MM.1S (cell line): ENCODE results near the gene MINK1.
"Not testable (repeated sequence)": the region's sequence is repeated elsewhere in the genome, so short reads cannot be mapped to it uniquely, and the experiment has no call there.

ENCODE experiments used
- DNase-seq: peaks from one replicate; pipeline ENCODE4 v3.0.0-alpha.2; 2015
- H2AFZ ChIP-seq: fragments of 300-600 bp; sonication (generic); 2 replicates; pipeline ENCODE4 v1.6.0; 2016; ENCODE audit warnings: antibody characterized with exemption, low read length
- H3F3A ChIP-seq: fragments of 300-600 bp; sonication (generic); 2 replicates; pipeline ENCODE4 v1.6.1; 2016; ENCODE audit warnings: mild to moderate bottlenecking, antibody characterized with exemption, low read length, moderate library complexity, mixed read lengths; ENCODE audit not compliant: insufficient read depth
- H3K27ac ChIP-seq: fragments of 300-600 bp; sonication (generic); 2 replicates; pipeline ENCODE4 v1.5.1; 2016; ENCODE audit warnings: mild to moderate bottlenecking, low read length
- H3K27me3 ChIP-seq: fragments of 300-600 bp; sonication (generic); replicated peaks from 2 replicates; pipeline ENCODE4 v1.6.0; 2016; ENCODE audit warnings: low read length; ENCODE audit not compliant: insufficient read depth
- H3K36me3 ChIP-seq: fragments of 300-600 bp; sonication (generic); replicated peaks from 2 replicates; pipeline ENCODE4 v1.6.1; 2016; ENCODE audit warnings: mild to moderate bottlenecking, low read length, mixed read lengths; ENCODE audit not compliant: insufficient read depth
- H3K4me1 ChIP-seq: fragments of 300-600 bp; sonication (generic); 2 replicates; pipeline ENCODE4 v1.6.1; 2016; ENCODE audit warnings: low read length, mixed read lengths
- H3K4me2 ChIP-seq: fragments of 300-600 bp; sonication (generic); 2 replicates; pipeline ENCODE4 v1.6.0; 2016; ENCODE audit warnings: low read depth, low read length
- H3K4me3 ChIP-seq: fragments of 300-600 bp; sonication (generic); 2 replicates; pipeline ENCODE4 v1.5.1; 2016; ENCODE audit warnings: low read length, mixed read lengths
- H3K79me2 ChIP-seq: fragments of 300-600 bp; sonication (generic); 2 replicates; pipeline ENCODE4 v1.6.1; 2016; ENCODE audit warnings: mixed run types, low read length, mixed read lengths
- H3K9ac ChIP-seq: fragments of 300-600 bp; sonication (generic); 2 replicates; pipeline ENCODE4 v1.6.1; 2016; ENCODE audit warnings: low read length, mixed read lengths
- H3K9me2 ChIP-seq: fragments of 300-600 bp; sonication (generic); replicated peaks from 2 replicates; pipeline ENCODE4 v1.6.1; 2016; ENCODE audit warnings: mild to moderate bottlenecking, low read length, mixed read lengths; ENCODE audit not compliant: insufficient read depth
- H3K9me3 ChIP-seq: fragments of 300-600 bp; sonication (generic); replicated peaks from 2 replicates; pipeline ENCODE4 v1.6.1; 2016; ENCODE audit warnings: mild to moderate bottlenecking, low read length, mixed read lengths; ENCODE audit not compliant: insufficient read depth
- H4K20me1 ChIP-seq: fragments of 300-600 bp; sonication (generic); 2 replicates; pipeline ENCODE4 v1.6.1; 2016; ENCODE audit warnings: mild to moderate bottlenecking, low read length, moderate library complexity, mixed read lengths; ENCODE audit not compliant: insufficient read depth
- EZH2 ChIP-seq: fragments of 300-600 bp; sonication (generic); optimal IDR thresholded peaks from 2 replicates; pipeline ENCODE3; 2017; ENCODE audit warnings: low read depth, mild to moderate bottlenecking, antibody characterized with exemption, low read length, mixed read lengths
- EZH2phosphoT487 ChIP-seq: fragments of 300-600 bp; sonication (generic); IDR thresholded peaks from 2 replicates; pipeline ENCODE4 v1.6.1; 2018; ENCODE audit warnings: antibody characterized with exemption, low read length
- TF ChIP-seq, protein P1 (sequence below): fragments of 300-600 bp; sonication (generic); IDR thresholded peaks from 2 replicates; pipeline ENCODE4 v1.5.1; 2016; ENCODE audit warnings: antibody characterized with exemption, low read length, mixed read lengths

Gene MINK1

DNA sequence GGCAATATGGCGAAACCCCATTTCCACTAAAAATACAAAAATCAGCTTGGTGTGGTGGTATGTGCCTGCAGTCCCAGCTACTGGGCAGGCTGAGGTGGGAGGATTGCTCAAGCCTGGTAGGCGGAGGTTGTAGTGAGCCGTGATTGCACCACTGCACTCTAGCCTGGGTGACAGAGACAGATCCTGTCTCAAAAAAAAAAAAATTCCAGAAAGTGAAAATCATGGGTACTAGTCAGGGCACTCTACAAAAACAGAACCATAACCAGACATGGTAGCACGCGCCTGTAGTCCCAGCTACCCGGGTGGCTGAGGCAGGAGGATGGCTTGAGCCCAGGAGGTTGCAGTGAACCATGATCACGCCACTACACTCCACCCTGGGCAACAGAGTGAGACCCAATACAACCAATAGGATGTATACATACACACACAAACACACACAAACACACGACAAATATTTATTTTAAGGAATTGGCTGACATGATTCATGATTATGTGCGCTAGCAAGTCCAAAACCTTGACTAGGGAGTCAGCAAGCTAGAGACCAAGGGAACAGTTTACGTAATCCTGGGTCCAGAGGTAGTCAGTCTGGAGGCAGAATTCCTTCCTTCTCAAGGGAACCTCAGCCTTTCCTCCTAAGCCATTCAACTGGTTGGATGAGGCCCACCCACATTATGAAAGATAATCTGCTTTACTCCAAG is 87.4 kb downstream of the MINK1 start:
- H3K4me3 ChIP-seq, result no peak overlapping the region
- no peaks in the 10 kb centered on the region for H3K36me3 ChIP-seq
- H3K79me2 ChIP-seq, result no peaks in the 10 kb centered on the region
- no peaks in the 10 kb centered on the region for H3F3A ChIP-seq
- H3K4me2 ChIP-seq, result no peak overlapping the region
- H3K27ac ChIP-seq, result no peak overlapping the region
- no peak for DNase-seq
- TF ChIP-seq EZH2, result no peak
- no peak overlapping the region for H2AFZ ChIP-seq
- H3K9ac ChIP-seq, result no peak overlapping the region
- no peaks in the 10 kb centered on the region for H3K4me1 ChIP-seq
- H3K9me3 ChIP-seq, result no peaks in the 10 kb centered on the region
- H4K20me1 ChIP-seq, result no peaks in the 10 kb centered on the region
- H3K27me3 ChIP-seq, result no peaks in the 10 kb centered on the region
- H3K9me2 ChIP-seq, result no peaks in the 10 kb centered on the region

DNA sequence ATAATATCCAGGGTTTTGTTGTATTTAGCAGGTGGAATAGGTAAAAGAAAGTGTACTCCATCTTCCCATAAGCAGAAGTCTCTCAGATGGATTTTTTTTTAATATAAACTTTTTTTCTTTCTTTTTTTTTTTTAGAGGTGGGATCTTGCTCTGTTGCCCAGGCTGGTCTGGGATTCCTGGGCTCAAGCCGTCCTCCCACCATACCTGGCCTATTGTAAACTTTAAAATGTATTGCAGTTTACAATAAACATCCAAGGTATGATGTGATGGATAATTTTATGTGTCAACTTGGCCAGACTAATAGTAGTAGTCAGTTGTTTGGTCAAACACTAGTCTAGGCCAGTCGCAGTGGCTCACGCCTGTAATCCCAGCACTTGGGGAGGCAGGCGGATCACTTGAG is 88.2 kb downstream of the MINK1 start:
- Histone ChIP-seq H3K27me3 (no peaks in the 10 kb centered on the region), H3K9me2 (no peaks in the 10 kb centered on the region), H3K4me3 (no peak overlapping the region), H3K4me2 (no peak overlapping the region), H3K27ac (no peak overlapping the region), H3K36me3 (no peaks in the 10 kb centered on the region), H3K9me3 (no peaks in the 10 kb centered on the region), H4K20me1 (0 out of 2 replicates have a peak, but pooled peaks cover 2% of the 10 kb centered on the region), H2AFZ (no peak overlapping the region), H3K4me1 (no peaks in the 10 kb centered on the region), H3K9ac (no peak overlapping the region), H3K79me2 (no peaks in the 10 kb centered on the region), H3F3A (no peaks in the 10 kb centered on the region)
- DNase-seq, result no peak
- TF ChIP-seq EZH2phosphoT487 (no peak), EZH2 (no peak)
- TF ChIP-seq, protein P1, sequence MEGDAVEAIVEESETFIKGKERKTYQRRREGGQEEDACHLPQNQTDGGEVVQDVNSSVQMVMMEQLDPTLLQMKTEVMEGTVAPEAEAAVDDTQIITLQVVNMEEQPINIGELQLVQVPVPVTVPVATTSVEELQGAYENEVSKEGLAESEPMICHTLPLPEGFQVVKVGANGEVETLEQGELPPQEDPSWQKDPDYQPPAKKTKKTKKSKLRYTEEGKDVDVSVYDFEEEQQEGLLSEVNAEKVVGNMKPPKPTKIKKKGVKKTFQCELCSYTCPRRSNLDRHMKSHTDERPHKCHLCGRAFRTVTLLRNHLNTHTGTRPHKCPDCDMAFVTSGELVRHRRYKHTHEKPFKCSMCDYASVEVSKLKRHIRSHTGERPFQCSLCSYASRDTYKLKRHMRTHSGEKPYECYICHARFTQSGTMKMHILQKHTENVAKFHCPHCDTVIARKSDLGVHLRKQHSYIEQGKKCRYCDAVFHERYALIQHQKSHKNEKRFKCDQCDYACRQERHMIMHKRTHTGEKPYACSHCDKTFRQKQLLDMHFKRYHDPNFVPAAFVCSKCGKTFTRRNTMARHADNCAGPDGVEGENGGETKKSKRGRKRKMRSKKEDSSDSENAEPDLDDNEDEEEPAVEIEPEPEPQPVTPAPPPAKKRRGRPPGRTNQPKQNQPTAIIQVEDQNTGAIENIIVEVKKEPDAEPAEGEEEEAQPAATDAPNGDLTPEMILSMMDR, result no peak

DNA sequence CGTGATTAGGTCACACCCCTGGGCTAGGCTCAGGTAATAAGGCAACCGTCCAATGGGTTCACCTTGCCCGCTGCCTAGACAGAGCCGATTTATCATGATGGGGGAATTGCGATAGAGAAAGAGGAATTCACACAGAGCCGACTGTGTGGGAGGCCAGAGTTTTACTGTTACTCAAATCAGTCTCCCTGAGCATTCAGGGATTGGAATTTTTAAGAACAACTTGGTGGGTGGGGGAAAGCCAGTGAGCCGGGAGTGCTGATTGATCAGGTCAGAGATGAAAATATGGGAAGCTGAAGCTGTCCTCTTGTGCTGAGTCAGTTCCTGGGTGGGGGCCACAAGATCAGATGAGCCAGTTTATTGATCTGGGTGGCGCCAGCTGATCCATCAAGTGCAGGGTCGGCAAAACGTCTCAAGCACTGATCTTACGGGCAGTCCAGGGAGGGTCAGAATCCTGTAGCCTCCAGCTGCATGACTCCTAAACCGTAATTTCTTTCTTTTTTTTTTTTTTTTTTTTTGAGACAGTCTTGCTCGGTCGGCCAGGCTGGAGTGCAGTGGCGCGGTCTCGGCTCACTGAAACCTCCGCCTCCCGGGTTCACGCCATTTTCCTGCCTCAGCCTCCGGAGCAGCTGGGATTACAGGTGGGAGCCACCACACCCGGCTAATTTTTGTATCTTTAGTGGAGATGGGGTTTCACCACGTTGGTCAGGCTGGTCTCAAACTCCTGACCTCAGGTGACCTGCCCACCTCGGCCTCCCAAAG is 93.6 kb downstream of the MINK1 start:
- H4K20me1 ChIP-seq, H3K4me2 ChIP-seq, H2AFZ ChIP-seq, DNase-seq, H3K9me2 ChIP-seq, H3K9ac ChIP-seq, H3K9me3 ChIP-seq, H3K27me3 ChIP-seq, H3K4me3 ChIP-seq, H3K27ac ChIP-seq, H3K36me3 ChIP-seq, H3F3A ChIP-seq, H3K4me1 ChIP-seq, H3K79me2 ChIP-seq: not testable (repeated sequence)

DNA sequence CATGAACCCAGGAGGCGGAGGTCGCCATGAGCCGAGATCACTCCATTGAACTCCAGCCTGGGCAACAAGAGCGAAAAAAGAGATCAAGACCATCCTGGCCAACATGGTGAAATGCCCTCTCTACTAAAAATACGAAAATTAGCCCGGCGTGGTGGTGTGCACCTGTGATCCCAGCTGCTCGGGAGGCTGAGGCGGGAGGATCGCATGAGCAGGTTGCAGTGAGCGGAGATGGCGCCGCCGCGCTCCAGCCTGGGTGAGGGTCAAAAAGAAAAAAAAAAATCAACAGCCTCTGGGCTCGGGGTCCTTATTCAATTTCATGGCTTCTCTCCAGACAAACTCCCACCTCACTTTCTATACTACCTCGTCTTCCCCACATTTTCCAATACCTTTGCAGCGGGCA is 95.7 kb downstream of the MINK1 start:
- DNase-seq, result no peak
- Histone ChIP-seq H3K4me1 (peaks cover under 1% of the 10 kb centered on the region), H3K27ac (no peak overlapping the region), H3K9me2 (no peaks in the 10 kb centered on the region), H3K9me3 (no peaks in the 10 kb centered on the region), H3K79me2 (no peaks in the 10 kb centered on the region), H3K4me3 (no peak overlapping the region), H3K4me2 (no peak overlapping the region), H3K36me3 (no peaks in the 10 kb centered on the region), H3K9ac (no peak overlapping the region), H2AFZ (no peak overlapping the region), H4K20me1 (0 out of 2 replicates have a peak, but pooled peaks cover 3% of the 10 kb centered on the region), H3K27me3 (no peaks in the 10 kb centered on the region), H3F3A (no peaks in the 10 kb centered on the region)
- TF ChIP-seq EZH2 (no peak), EZH2phosphoT487 (no peak)
- TF ChIP-seq, protein P1, result no peak
